ENCODE results near the gene ZNF541. TPM values are rescaled to one million over a fixed set of nuclear protein-coding genes. Genes with fewer than 3 reads are reported as not detected.

The ZNF541 gene
- total and polyA plus RNA-seq, 3 experiments from 2014 or later, result 0.13 to 0.44 (median 0.18) TPM

DNA sequence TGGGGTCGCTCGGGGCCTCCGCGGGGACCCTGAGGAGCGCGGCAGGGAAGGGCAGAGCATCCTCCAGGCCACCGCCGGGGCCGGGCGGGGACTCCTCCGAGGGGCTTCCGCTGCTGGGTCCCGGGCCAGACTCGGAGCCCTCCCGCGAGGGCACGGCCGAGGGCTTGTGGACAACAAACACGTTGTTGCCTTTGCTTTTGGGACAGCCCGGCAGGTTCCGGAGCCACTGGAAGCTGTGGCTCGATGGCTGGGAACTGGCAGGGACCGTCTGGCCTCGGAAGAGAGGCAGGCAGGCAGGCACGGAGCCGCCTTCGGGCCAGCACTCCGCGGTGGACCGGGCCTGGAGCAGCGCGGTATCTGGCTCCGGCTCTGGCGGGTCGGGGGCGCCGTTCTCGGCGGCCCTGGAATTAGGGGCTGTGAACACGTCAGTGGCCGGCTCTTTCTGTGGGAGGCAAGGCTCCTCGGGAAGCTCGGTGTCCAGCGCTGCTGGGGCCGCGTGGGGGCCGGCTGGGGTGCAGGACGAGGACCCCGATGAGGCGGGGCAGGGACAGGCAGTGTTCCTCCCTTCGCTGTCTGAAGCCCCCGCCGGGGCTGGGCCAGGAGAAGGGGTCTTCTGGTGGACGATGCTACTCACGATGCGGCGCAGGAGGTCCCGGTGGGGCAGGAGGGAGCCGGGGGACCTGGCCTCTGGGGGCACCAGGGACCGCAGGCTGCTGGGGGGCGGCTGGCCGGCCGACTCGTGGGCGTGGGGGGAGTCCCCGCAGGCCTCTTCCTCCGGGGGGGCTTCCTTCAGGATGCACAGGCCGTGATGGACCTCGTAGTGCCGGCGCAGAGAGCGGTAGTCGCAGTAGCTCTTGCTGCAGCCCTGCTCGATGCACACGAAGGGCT lies 27.6 kb downstream of the ZNF541 start:
- Histone ChIP-seq H3K27ac (ENCODE audit: low read depth, low read length) (no peak overlapping the region), H3K36me3 (ENCODE audit: insufficient read depth, low read length) (no peaks in the 10 kb centered on the region), H3K27me3 (ENCODE audit: insufficient read depth, low read length, poor library complexity, severe bottlenecking) (no peaks in the 10 kb centered on the region), H3K4me3 (ENCODE audit: low read length) (no peak overlapping the region), H3K4me1 (ENCODE audit: insufficient read depth, low read length) (peaks cover 20% of the 10 kb centered on the region), H3K9me3 (ENCODE audit: low read length) (no peaks in the 10 kb centered on the region)
- Mint-ChIP-seq H3K27ac (no peak overlapping the region), H3K4me1 (peaks cover 20 to 30% (median 21%) of the 10 kb centered on the region in 3 donors), H3K9me3 (no peaks in the 10 kb centered on the region), H3K27me3 (peaks cover 8 to 16% of the 10 kb centered on the region in 2 donors), H3K36me3 (peaks cover 0 to 9% (median 0%) of the 10 kb centered on the region in 3 donors), H3K4me3 (peak overlapping the region in 1 of 7 donors; percentile 23)
- CTCF ChIA-PET, result no interaction called here
- POLR2A ChIA-PET, result interaction anchor here (0.6 kb wide), 1 partner anchor 29 kb away, joined by 3 read pairs; no protein-coding TSS in a partner anchor
- DNase-seq, result peak in 1 of 5 donors; percentile 23

- Mint-ChIP-seq H3K27me3 (peaks cover 8 to 16% of the 10 kb centered on the region in 2 donors), H3K4me1 (peaks cover 26 to 38% (median 28%) of the 10 kb centered on the region in 3 donors), H3K27ac (peak overlapping the region in 1 of 8 donors; percentile 29), H3K36me3 (peaks cover 0 to 9% (median 0%) of the 10 kb centered on the region in 3 donors), H3K4me3 (peak overlapping the region in 2 of 7 donors; percentile 13 to 51), H3K9me3 (no peaks in the 10 kb centered on the region)
- ChIA-PET POLR2A (no interaction called here), CTCF (no interaction called here)
- Histone ChIP-seq H3K36me3 (ENCODE audit: insufficient read depth, low read length) (no peaks in the 10 kb centered on the region), H3K9me3 (ENCODE audit: low read length) (no peaks in the 10 kb centered on the region), H3K27me3 (ENCODE audit: insufficient read depth, low read length, poor library complexity, severe bottlenecking) (no peaks in the 10 kb centered on the region), H3K27ac (ENCODE audit: low read depth, low read length) (no peak overlapping the region), H3K4me1 (ENCODE audit: insufficient read depth, low read length) (peaks cover 22% of the 10 kb centered on the region), H3K4me3 (ENCODE audit: low read length) (no peak overlapping the region)
- no peak for DNase-seq
Observed at GRCh38 chr19:47544476-47544875, 28.5 kb downstream of the ZNF541 start.

- Mint-ChIP-seq H3K4me3 (peak overlapping the region in 1 of 7 donors; percentile 13), H3K36me3 (peaks cover 0 to 9% (median 0%) of the 10 kb centered on the region in 3 donors), H3K9me3 (no peaks in the 10 kb centered on the region), H3K27me3 (peaks cover 8 to 16% of the 10 kb centered on the region in 2 donors), H3K27ac (peak overlapping the region in 3 of 8 donors; percentile 12 to 48 (median 42)), H3K4me1 (peaks cover 27 to 39% (median 29%) of the 10 kb centered on the region in 3 donors)
- H3K9me3 ChIP-seq (ENCODE audit: low read length), result no peaks in the 10 kb centered on the region
- H3K4me1 ChIP-seq (ENCODE audit: insufficient read depth, low read length), result peaks cover 22% of the 10 kb centered on the region
- DNase-seq, result no peak
- ChIA-PET POLR2A (interaction anchor here (0.6 kb wide), 1 partner anchor 28 kb away, joined by 4 read pairs; no protein-coding TSS in a partner anchor), CTCF (no interaction called here)
- H3K4me3 ChIP-seq (ENCODE audit: low read length), result no peak overlapping the region
- no peak overlapping the region for H3K27ac ChIP-seq (ENCODE audit: low read depth, low read length)
- H3K36me3 ChIP-seq (ENCODE audit: insufficient read depth, low read length), result no peaks in the 10 kb centered on the region
- no peaks in the 10 kb centered on the region for H3K27me3 ChIP-seq (ENCODE audit: insufficient read depth, low read length, poor library complexity, severe bottlenecking)
Observed at GRCh38 chr19:47544075-47544474, 28.9 kb downstream of the ZNF541 start.

- no peak for DNase-seq
- Mint-ChIP-seq H3K27me3 (peaks cover 7 to 12% of the 10 kb centered on the region in 2 donors), H3K4me1 (peaks cover 28 to 45% (median 29%) of the 10 kb centered on the region in 3 donors), H3K9me3 (no peaks in the 10 kb centered on the region), H3K27ac (peak overlapping the region; percentile 83 to 99 (median 96)), H3K36me3 (peaks cover 0 to 9% (median 0%) of the 10 kb centered on the region in 3 donors), H3K4me3 (peak overlapping the region in 6 of 7 donors; percentile 61 to 84 (median 76))
- no peaks in the 10 kb centered on the region for H3K9me3 ChIP-seq (ENCODE audit: low read length)
- no peak overlapping the region for H3K27ac ChIP-seq (ENCODE audit: low read depth, low read length)
- H3K36me3 ChIP-seq (ENCODE audit: insufficient read depth, low read length), result no peaks in the 10 kb centered on the region
- ChIA-PET CTCF (no interaction called here), POLR2A (no interaction called here)
- H3K4me1 ChIP-seq (ENCODE audit: insufficient read depth, low read length), result peaks cover 22% of the 10 kb centered on the region
- peak overlapping the region; percentile 1 for H3K4me3 ChIP-seq (ENCODE audit: low read length)
- no peaks in the 10 kb centered on the region for H3K27me3 ChIP-seq (ENCODE audit: insufficient read depth, low read length, poor library complexity, severe bottlenecking)
Observed at GRCh38 chr19:47542030-47542475, 30.9 kb downstream of the ZNF541 start.

DNA sequence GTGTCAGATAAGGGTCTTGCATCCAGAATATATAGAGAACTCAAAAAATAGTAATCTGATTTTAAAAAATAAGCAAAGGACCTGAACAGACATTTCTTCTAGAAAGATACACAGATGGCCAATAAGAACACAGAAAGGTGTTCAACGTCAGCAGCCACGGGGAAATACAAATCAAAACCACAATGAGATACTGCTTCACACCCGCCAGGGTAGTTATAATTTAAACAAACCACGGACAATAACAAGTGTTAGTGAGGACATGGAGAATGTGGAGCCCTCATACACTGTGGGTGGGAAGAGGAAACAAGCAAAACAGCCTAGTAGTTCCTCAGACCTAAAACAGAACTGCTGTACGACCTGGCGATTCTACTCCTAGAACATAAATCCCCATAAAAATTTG lies 31.4 kb downstream of the ZNF541 start:
- Histone ChIP-seq H3K27me3 (ENCODE audit: insufficient read depth, low read length, poor library complexity, severe bottlenecking) (no peaks in the 10 kb centered on the region), H3K27ac (ENCODE audit: low read depth, low read length) (peak overlapping the region; percentile 38), H3K9me3 (ENCODE audit: low read length) (no peaks in the 10 kb centered on the region), H3K36me3 (ENCODE audit: insufficient read depth, low read length) (no peaks in the 10 kb centered on the region), H3K4me3 (ENCODE audit: low read length) (peak overlapping the region; percentile 1), H3K4me1 (ENCODE audit: insufficient read depth, low read length) (peaks cover 22% of the 10 kb centered on the region)
- peak overlapping the region; percentile 23 to 84 (median 76) for H3K4me3 Mint-ChIP-seq
- CTCF ChIA-PET, result no interaction called here
- peaks cover 28 to 45% (median 29%) of the 10 kb centered on the region in 3 donors for H3K4me1 Mint-ChIP-seq
- H3K27me3 Mint-ChIP-seq, result peaks cover 7 to 12% of the 10 kb centered on the region in 2 donors
- POLR2A ChIA-PET, result no interaction called here
- peaks cover 0 to 9% (median 0%) of the 10 kb centered on the region in 3 donors for H3K36me3 Mint-ChIP-seq
- DNase-seq, result peak; percentile 27 to 83 (median 70)
- no peaks in the 10 kb centered on the region for H3K9me3 Mint-ChIP-seq
- H3K27ac Mint-ChIP-seq, result peak overlapping the region; percentile 83 to 99 (median 96)

GRCh38 chr19:47540748-47541147 lies 32.2 kb downstream of the ZNF541 start:
- Histone ChIP-seq H3K36me3 (ENCODE audit: insufficient read depth, low read length) (no peaks in the 10 kb centered on the region), H3K27me3 (ENCODE audit: insufficient read depth, low read length, poor library complexity, severe bottlenecking) (no peaks in the 10 kb centered on the region), H3K4me1 (ENCODE audit: insufficient read depth, low read length) (peaks cover 22% of the 10 kb centered on the region), H3K9me3 (ENCODE audit: low read length) (no peaks in the 10 kb centered on the region), H3K27ac (ENCODE audit: low read depth, low read length) (peak overlapping the region; percentile 38), H3K4me3 (ENCODE audit: low read length) (no peak overlapping the region)
- Mint-ChIP-seq H3K9me3 (no peaks in the 10 kb centered on the region), H3K4me3 (peak overlapping the region; percentile 10 to 89 (median 70)), H3K4me1 (peaks cover 28 to 45% (median 29%) of the 10 kb centered on the region in 3 donors), H3K27me3 (peaks cover 7 to 12% of the 10 kb centered on the region in 2 donors), H3K36me3 (peaks cover 0 to 9% (median 0%) of the 10 kb centered on the region in 3 donors), H3K27ac (peak overlapping the region; percentile 83 to 99 (median 96))
- no peak for DNase-seq
- ChIA-PET POLR2A (interaction anchor here (0.7 kb wide), 1 partner anchor 68 kb away, joined by 3 read pairs; the partner anchor contains the start of gene BICRA), CTCF (interaction anchor here (0.7 to 1.6 kb wide), 3 partner anchors 10 to 104 kb away, joined by 3 to 4 read pairs (median 4); partner anchors contain the start of gene NAPA)

DNA sequence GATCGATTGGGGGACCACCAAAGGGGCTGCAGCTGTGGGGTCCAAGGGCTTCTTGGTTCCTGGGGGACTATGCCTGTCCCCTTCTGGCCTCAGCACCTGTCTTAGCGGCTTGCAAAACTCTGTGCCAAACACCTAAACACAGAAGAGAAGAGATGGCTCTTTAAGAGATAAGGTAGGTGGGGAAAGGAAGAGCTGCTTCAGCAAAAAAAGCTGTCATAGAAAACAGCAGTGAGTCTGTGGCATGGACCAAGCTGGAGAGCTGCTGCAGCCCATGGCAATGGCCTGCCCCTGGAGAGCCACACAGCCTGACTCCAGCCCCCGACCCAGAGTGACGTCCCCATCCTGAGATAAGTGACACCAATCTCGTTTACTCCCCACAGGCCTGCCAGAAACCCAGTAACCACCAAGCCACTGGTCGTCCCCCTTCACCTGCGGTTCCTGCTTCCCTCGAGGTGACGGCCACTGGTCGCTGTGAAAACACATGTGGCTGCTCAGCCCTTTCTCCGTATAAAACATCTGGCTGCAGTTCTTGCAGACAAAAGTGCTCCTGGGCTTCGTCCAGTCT lies 33.1 kb downstream of the ZNF541 start:
- H3K27ac ChIP-seq (ENCODE audit: low read depth, low read length), result no peak overlapping the region
- Mint-ChIP-seq H3K9me3 (no peaks in the 10 kb centered on the region), H3K36me3 (peaks cover 0 to 9% (median 2%) of the 10 kb centered on the region in 3 donors), H3K27ac (peak overlapping the region; percentile 83 to 99 (median 96)), H3K4me3 (peak overlapping the region; percentile 6 to 92 (median 72)), H3K4me1 (peaks cover 28 to 45% (median 29%) of the 10 kb centered on the region in 3 donors), H3K27me3 (peaks cover 7 to 12% of the 10 kb centered on the region in 2 donors)
- no peaks in the 10 kb centered on the region for H3K36me3 ChIP-seq (ENCODE audit: insufficient read depth, low read length)
- ChIA-PET POLR2A (interaction anchor here (0.5 kb wide), 1 partner anchor 77 kb away, joined by 5 read pairs; no protein-coding TSS in a partner anchor), CTCF (interaction anchor here (1.1 to 1.6 kb wide), 3 partner anchors 11 to 168 kb away, joined by 3 to 4 read pairs (median 3); partner anchors contain the start of gene NAPA)
- peaks cover 22% of the 10 kb centered on the region for H3K4me1 ChIP-seq (ENCODE audit: insufficient read depth, low read length)
- H3K9me3 ChIP-seq (ENCODE audit: low read length), result no peaks in the 10 kb centered on the region
- H3K4me3 ChIP-seq (ENCODE audit: low read length), result no peak overlapping the region
- H3K27me3 ChIP-seq (ENCODE audit: insufficient read depth, low read length, poor library complexity, severe bottlenecking), result no peaks in the 10 kb centered on the region
- peak in 4 of 5 donors; percentile 21 to 59 (median 46) for DNase-seq
